GM12892 (cell line): ENCODE data around the gene CST11.

Source experiments
- POLR2A ChIP-seq: IDR thresholded peaks from 2 replicates; pipeline ENCODE4 v1.6.1; 2011; ENCODE audit warnings: low read depth, low read length, control low read depth
- POLR2AphosphoS5 ChIP-seq: IDR thresholded peaks from 2 replicates; pipeline ENCODE4 v1.6.1; 2011; ENCODE audit warnings: low read depth, low read length, control low read depth

DNA sequence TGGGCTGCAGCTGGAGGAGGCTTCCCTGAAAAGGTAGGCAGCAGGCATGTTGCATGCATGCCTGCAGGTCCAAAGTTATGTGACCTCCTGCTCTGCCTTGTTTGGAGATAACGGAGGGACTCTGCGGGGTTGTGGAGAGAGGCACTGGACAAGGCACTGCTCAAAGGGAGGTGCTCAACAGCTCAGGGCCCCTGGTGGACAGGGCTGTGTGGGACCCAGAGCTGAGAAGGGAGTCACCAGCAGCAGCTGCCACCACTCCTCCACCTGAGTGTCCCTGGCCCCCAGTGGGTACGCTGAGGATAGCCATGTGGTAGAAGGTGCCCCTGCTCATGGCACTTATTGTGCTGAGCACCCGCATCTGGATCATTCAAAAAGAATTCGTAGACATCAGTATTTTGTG is 22.7 kb upstream of the CST11 start:
- no peak for TF ChIP-seq POLR2A
- no peak for TF ChIP-seq POLR2AphosphoS5
